Keratinocyte (primary cell): Measurements from ENCODE around the gene FAM241A. TPM values are rescaled to one million over a fixed set of nuclear protein-coding genes. Genes with fewer than 3 reads are reported as not detected.

ENCODE experiments used
- DNase-seq: peaks from one replicate; pipeline ENCODE4 v3.0.0-alpha.2; 2011; ENCODE audit warnings: low read depth, missing footprints, low spot score
- FAIRE-seq: peaks from 2 replicates; lab custom pipeline; 2011; peaks lifted over from hg19 to GRCh38; lab: Jason Lieb, UNC
- H2AFZ ChIP-seq: 2 replicates; pipeline ENCODE4 v1.6.0; 2012; ENCODE audit warnings: low read length, control low read depth, inconsistent platforms; ENCODE audit not compliant: control insufficient read depth
- H3K27ac ChIP-seq: 2 replicates; pipeline ENCODE4 v1.5.1; 2011; ENCODE audit warnings: low read length; ENCODE audit not compliant: control insufficient read depth, insufficient read depth
- H3K27me3 ChIP-seq: 3 replicates; pipeline ENCODE4 v1.6.0; 2011; ENCODE audit warnings: low read length; ENCODE audit not compliant: control insufficient read depth, insufficient read depth; ENCODE audit errors: extremely low read depth
- H3K36me3 ChIP-seq, 2 experiments: 2 replicates in 1 of 2; 3 replicates in 1 of 2; pipeline ENCODE4 v1.5.1; 2011; ENCODE audit warnings: low read length in 2 of 2, mild to moderate bottlenecking in 1 of 2; ENCODE audit not compliant: control insufficient read depth in 2 of 2, insufficient read depth in 2 of 2; ENCODE audit errors: extremely low read depth in 1 of 2
- H3K4me1 ChIP-seq: 3 replicates; pipeline ENCODE4 v1.5.1; 2011; ENCODE audit warnings: low read length; ENCODE audit not compliant: control insufficient read depth, insufficient read depth; ENCODE audit errors: extremely low read depth
- H3K4me2 ChIP-seq: 3 replicates; pipeline ENCODE4 v1.6.0; 2011; ENCODE audit warnings: low read depth, low read length; ENCODE audit not compliant: control insufficient read depth, insufficient read depth; ENCODE audit errors: extremely low read depth
- H3K4me3 ChIP-seq, 3 experiments: fragments of 200-600 bp in 1 of 3; sonication (generic) in 1 of 3; 2 replicates in 2 of 3; 3 replicates in 1 of 3; pipeline ENCODE4 v1.5.1; 2011 to 2016; ENCODE audit warnings: low read length in 3 of 3, mild to moderate bottlenecking in 3 of 3, control low read depth in 2 of 3, inconsistent platforms in 1 of 3, low read depth in 1 of 3, mixed read lengths in 1 of 3, mixed run types in 1 of 3, moderate library complexity in 1 of 3; ENCODE audit not compliant: control insufficient read depth in 2 of 3, insufficient read depth in 2 of 3; ENCODE audit errors: extremely low read depth in 1 of 3
- H3K79me2 ChIP-seq: 2 replicates; pipeline ENCODE4 v1.6.0; 2012; ENCODE audit warnings: low read length; ENCODE audit not compliant: control insufficient read depth, insufficient read depth
- H3K9ac ChIP-seq: 3 replicates; pipeline ENCODE4 v1.6.0; 2011; ENCODE audit warnings: low read length; ENCODE audit not compliant: control insufficient read depth, insufficient read depth; ENCODE audit errors: extremely low read depth
- H3K9me1 ChIP-seq: 3 replicates; pipeline ENCODE4 v1.6.0; 2011; ENCODE audit warnings: low read length; ENCODE audit not compliant: control insufficient read depth, insufficient read depth; ENCODE audit errors: extremely low read depth
- H3K9me3 ChIP-seq: 2 replicates; pipeline ENCODE4 v1.5.1; 2012; ENCODE audit warnings: low read depth, low read length; ENCODE audit not compliant: control insufficient read depth
- H4K20me1 ChIP-seq: 3 replicates; pipeline ENCODE4 v1.6.0; 2011; ENCODE audit warnings: low read length; ENCODE audit not compliant: control insufficient read depth, insufficient read depth; ENCODE audit errors: extremely low read depth
- CTCF ChIP-seq, 3 experiments: IDR thresholded peaks in 1 of 3; conservative IDR thresholded peaks in 1 of 3; optimal IDR thresholded peaks in 1 of 3; 2 replicates in 2 of 3; 3 replicates in 1 of 3; pipeline versions ENCODE3 to v1.5.1; 2011; ENCODE audit warnings: low read length in 3 of 3, mild to moderate bottlenecking in 3 of 3, moderate library complexity in 2 of 3, control low read depth in 1 of 3, inconsistent platforms in 1 of 3; ENCODE audit not compliant: insufficient read depth in 2 of 3; ENCODE audit errors: extremely low read depth in 1 of 3
- EZH2 ChIP-seq: IDR thresholded peaks from one replicate; pipeline ENCODE4 v1.6.1; 2012; ENCODE audit warnings: inconsistent platforms, mild to moderate bottlenecking, low read length, moderate library complexity
- dilution Hi-C: fragments of 300-500 bp; cut with MboI; formaldehyde crosslinking; loops from one replicate; pipeline ENCODE4 v1.7.0; 2020; ENCODE audit warnings: low sequenced_read_pairs; ENCODE audit not compliant: extremely low pct_ligation_motif_present
- polyA plus RNA-seq, 5 experiments: library from polyadenylated mRNA; depleted of rRNA in 3 of 5; stranded (reverse) in 3 of 5; stranded (forward) in 1 of 5; unstranded in 1 of 5; fragments of >200 nt; gene quantifications; 1 replicate in 1 of 5; 2 replicates in 3 of 5; 3 replicates in 1 of 5; pipeline versions ENCODE4 v1.2.1 to v1.2.3, GENCODE V29; 2011 to 2012; ENCODE audit warnings: missing spikeins in 2 of 5, low read depth in 1 of 5, low replicate concordance in 1 of 5

FAM241A gene
- polyA plus RNA-seq, 1 donor (not counting 4 experiments of a cell fraction or from before 2014, with no cell fraction given), result 2.9 TPM

- DNase-seq (no peak), FAIRE-seq (no peak)
- peaks cover 18% of the 10 kb centered on the region for H3K79me2 ChIP-seq
- dilution Hi-C loops, result no loop called here
- no peaks in the 10 kb centered on the region for H3K9me3 ChIP-seq
- H4K20me1 ChIP-seq, result no peaks in the 10 kb centered on the region
- TF ChIP-seq EZH2, result no peak
- no peak for TF ChIP-seq CTCF (optimal IDR thresholded peaks at IDR 0.05 in 1 of 3, IDR thresholded peaks at IDR 0.05 in 1 of 3, conservative IDR thresholded peaks at IDR 0.05 in 1 of 3; ENCODE audit: extremely low read depth in 1 of 3, insufficient read depth in 2 of 3, low read length in 3 of 3)
- H3K4me3 ChIP-seq, result no peak overlapping the region
- H3K36me3 ChIP-seq, result no peaks in the 10 kb centered on the region
- no peaks in the 10 kb centered on the region for H3K9me1 ChIP-seq
- no peak overlapping the region for H2AFZ ChIP-seq
- no peak overlapping the region for H3K4me2 ChIP-seq
- H3K27me3 ChIP-seq, result no peaks in the 10 kb centered on the region
- H3K4me1 ChIP-seq, result peaks cover 3% of the 10 kb centered on the region
- no peak overlapping the region for H3K27ac ChIP-seq
- no peak overlapping the region for H3K9ac ChIP-seq
Observed at GRCh38 chr4:112152521-112152920, 7.3 kb downstream of the FAM241A start.

GRCh38 chr4:112153211-112153791 lies 8.0 kb downstream of the FAM241A start:
- TF ChIP-seq CTCF (optimal IDR thresholded peaks at IDR 0.05 in 1 of 3, IDR thresholded peaks at IDR 0.05 in 1 of 3, conservative IDR thresholded peaks at IDR 0.05 in 1 of 3; ENCODE audit: extremely low read depth in 1 of 3, insufficient read depth in 2 of 3, low read length in 3 of 3), result no peak
- no peak for TF ChIP-seq EZH2
- H4K20me1 ChIP-seq, result no peaks in the 10 kb centered on the region
- no peaks in the 10 kb centered on the region for H3K9me1 ChIP-seq

More at GRCh38 chr4:112153211-112153791, 8.0 kb downstream of the FAM241A start:
- no peak for DNase-seq
- H3K27ac ChIP-seq, result no peak overlapping the region
- no peaks in the 10 kb centered on the region for H3K27me3 ChIP-seq
- H2AFZ ChIP-seq, result no peak overlapping the region
- H3K4me2 ChIP-seq, result no peak overlapping the region
- FAIRE-seq, result no peak
- H3K36me3 ChIP-seq, result no peaks in the 10 kb centered on the region
- H3K9me3 ChIP-seq, result no peaks in the 10 kb centered on the region
- dilution Hi-C loops, result no loop called here
- H3K4me1 ChIP-seq, result peaks cover 3% of the 10 kb centered on the region
- H3K79me2 ChIP-seq, result peaks cover 13% of the 10 kb centered on the region
- no peak overlapping the region for H3K4me3 ChIP-seq
- H3K9ac ChIP-seq, result no peak overlapping the region
